GM04503 (cell line): Measurements from ENCODE around the gene PLEKHG7.

Experiments
- DNase-seq: peaks from one replicate; pipeline ENCODE4 v3.0.0-alpha.2; 2012; ENCODE audit warnings: low read depth

Gene PLEKHG7

GRCh38 chr12:92803903-92804302, 101.1 kb downstream of the PLEKHG7 start:
- no peak for DNase-seq

GRCh38 chr12:92810370-92810769, 107.6 kb downstream of the PLEKHG7 start:
- DNase-seq: no peak

GRCh38 chr12:92814584-92814983, 111.8 kb downstream of the PLEKHG7 start:
- no peak for DNase-seq

GRCh38 chr12:92821142-92821541, 118.4 kb downstream of the PLEKHG7 start:
- no peak for DNase-seq
